GM21717 (cell line): ENCODE measurements around the gene WDR87.
"Not testable (repeated sequence)": the region's sequence is repeated elsewhere in the genome, so short reads cannot be mapped to it uniquely, and the experiment has no call there.

ENCODE experiments used
- ATAC-seq: cut with Tn5 transposase; IDR thresholded peaks from one replicate; pipeline ENCODE4 v1.9.1; 2021; ENCODE audit warnings: mild to moderate bottlenecking, moderate library complexity; ENCODE audit not compliant: unreplicated experiment

Gene WDR87

GRCh38 chr19:37886571-37886970 lies 19.8 kb downstream of the WDR87 start:
- no peak for ATAC-seq

GRCh38 chr19:37885392-37885791 lies 21.0 kb downstream of the WDR87 start:
- ATAC-seq, result no peak

- ATAC-seq, result no peak
Measured at GRCh38 chr19:37877147-37877546, 29.2 kb downstream of the WDR87 start.

GRCh38 chr19:37876032-37876431 lies 30.4 kb downstream of the WDR87 start:
- ATAC-seq, result no peak

- ATAC-seq, result no peak
Measured at GRCh38 chr19:37874784-37875183, 31.6 kb downstream of the WDR87 start.

- ATAC-seq, result no peak
Measured at GRCh38 chr19:37872383-37872782, 34.0 kb downstream of the WDR87 start.

GRCh38 chr19:37869766-37870340 lies 36.5 kb downstream of the WDR87 start:
- no peak for ATAC-seq

GRCh38 chr19:37867831-37868230 lies 38.6 kb downstream of the WDR87 start:
- no peak for ATAC-seq

- not testable (repeated sequence) for ATAC-seq
Measured at GRCh38 chr19:37865930-37866329, 40.5 kb downstream of the WDR87 start.

GRCh38 chr19:37864501-37864900 lies 41.9 kb downstream of the WDR87 start:
- ATAC-seq, result no peak

GRCh38 chr19:37855098-37855497 lies 51.3 kb downstream of the WDR87 start:
- no peak for ATAC-seq

- ATAC-seq, result no peak
Measured at GRCh38 chr19:37845932-37846331, 60.5 kb downstream of the WDR87 start.
